Measurements from ENCODE around the gene MSI2.

DNA sequence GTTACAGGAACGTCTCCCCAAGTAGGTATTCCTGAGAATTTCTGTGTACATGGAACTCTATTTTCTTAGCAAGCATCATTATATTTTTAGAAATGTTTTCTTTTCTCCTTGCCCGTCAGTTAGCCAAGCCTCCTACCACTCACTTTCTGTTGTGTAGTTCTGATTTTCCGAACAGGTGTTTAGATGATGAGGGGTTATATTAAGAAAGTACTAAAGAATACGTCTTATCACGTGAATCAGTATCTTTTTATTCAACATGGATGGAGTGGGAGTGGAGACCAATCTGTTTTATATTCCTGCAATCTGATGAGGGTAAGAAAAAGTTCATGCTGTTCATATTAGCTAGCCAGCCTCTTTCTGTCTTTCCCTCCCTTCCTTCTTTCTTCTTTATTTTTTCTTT lies 29.4 kb downstream of the MSI2 start:
- TF ChIP-seq EP300 (IDR thresholded peaks at IDR 0.05) (no peak), CTCF (IDR thresholded peaks at IDR 0.05) (no peak)

All from sigmoid colon (tissue), 4 donors.